K562 (cell line): ENCODE results near the gene C6orf47. TPM values are rescaled to one million over a fixed set of nuclear protein-coding genes. Genes with fewer than 3 reads are reported as not detected.

Experiments
- ADNP ChIP-seq: fragments of 200-800 bp; sonication (Bioruptor generic); IDR thresholded peaks from 2 replicates; pipeline ENCODE4 v1.6.1; 2016; ENCODE audit warnings: missing genetic modification characterization, missing compliant biosample characterization
- BCLAF1 ChIP-seq, 2 experiments: fragments of 450-650 bp in 1 of 2; IDR thresholded peaks; 2 replicates each; pipeline ENCODE4 v1.6.1; 2011 to 2017; ENCODE audit warnings: low read depth in 2 of 2, antibody characterized with exemption in 1 of 2, borderline replicate concordance in 1 of 2, low read length in 1 of 2, mild to moderate bottlenecking in 1 of 2, mixed read lengths in 1 of 2; ENCODE audit not compliant: control insufficient read depth in 1 of 2
- CBX3 ChIP-seq, 2 experiments: IDR thresholded peaks; 1 replicate in 1 of 2; 2 replicates in 1 of 2; pipeline ENCODE4 v1.6.1; 2012; ENCODE audit warnings: inconsistent platforms in 2 of 2, low read length in 2 of 2, borderline replicate concordance in 1 of 2, control low read depth in 1 of 2
- DPF2 ChIP-seq: fragments of 450-650 bp; IDR thresholded peaks from 2 replicates; pipeline ENCODE4 v1.6.1; 2016
- GABPB1 ChIP-seq: sonication (generic); formaldehyde crosslinking; IDR thresholded peaks from 2 replicates; pipeline ENCODE4 v1.8.0; 2022; ENCODE audit warnings: mild to moderate bottlenecking, missing genetic modification reagents
- JUNB ChIP-seq: fragments of 450-650 bp; formaldehyde crosslinking; conservative IDR thresholded peaks from 2 replicates; pipeline ENCODE4 v1.4.0; 2020; ENCODE audit warnings: mild to moderate bottlenecking
- MTA2 ChIP-seq: fragments of 450-650 bp; IDR thresholded peaks from 2 replicates; pipeline ENCODE4 v1.6.1; 2016; ENCODE audit warnings: low read depth
- NFRKB ChIP-seq: fragments of 450-650 bp; IDR thresholded peaks from 2 replicates; pipeline ENCODE4 v1.6.1; 2016; ENCODE audit warnings: low read depth
- NR0B1 ChIP-seq: fragments of 450-650 bp; IDR thresholded peaks from one replicate; pipeline ENCODE4 v1.6.1; 2018; ENCODE audit warnings: mild to moderate bottlenecking, moderate library complexity; ENCODE audit not compliant: partially characterized antibody
- NR2F6 ChIP-seq: fragments of 450-650 bp; formaldehyde crosslinking; IDR thresholded peaks from 2 replicates; pipeline ENCODE4 v1.4.0; 2020; ENCODE audit warnings: mild to moderate bottlenecking
- POLR2A ChIP-seq: fragments of 450-650 bp; conservative IDR thresholded peaks from 2 replicates; pipeline ENCODE4 v1.6.1; 2016
- POLR2AphosphoS5 ChIP-seq: IDR thresholded peaks from 2 replicates; pipeline ENCODE4 v1.6.1; 2011; ENCODE audit warnings: mild to moderate bottlenecking, low read depth, low read length, moderate library complexity; ENCODE audit not compliant: control insufficient read depth, insufficient read depth
- PTRF ChIP-seq: fragments of 450-650 bp; IDR thresholded peaks from 2 replicates; pipeline ENCODE4 v1.6.1; 2016; ENCODE audit warnings: mild to moderate bottlenecking, missing genetic modification characterization, missing compliant biosample characterization
- SMAD4 ChIP-seq: fragments of 250-450 bp; sonication (Bioruptor Pico); conservative IDR thresholded peaks from 2 replicates; pipeline ENCODE4 v1.8.0; 2021; ENCODE audit warnings: inconsistent platforms, mild to moderate bottlenecking, moderate library complexity
- SNAPC5 ChIP-seq: fragments of 250-450 bp; sonication (Bioruptor Pico); IDR thresholded peaks from 2 replicates; pipeline ENCODE4 v1.8.0; 2021; ENCODE audit warnings: moderate library complexity, mild to moderate bottlenecking, inconsistent platforms
- SOX6 ChIP-seq: fragments of 450-650 bp; IDR thresholded peaks from 2 replicates; pipeline ENCODE4 v1.6.1; 2014; ENCODE audit warnings: mild to moderate bottlenecking
- SREBF2 ChIP-seq: sonication (generic); formaldehyde crosslinking; IDR thresholded peaks from 2 replicates; pipeline ENCODE4 v1.4.0; 2020; ENCODE audit warnings: mild to moderate bottlenecking, missing genetic modification reagents
- TAL1 ChIP-seq: fragments of 450-650 bp; IDR thresholded peaks from 2 replicates; pipeline ENCODE4 v1.6.1; 2016; ENCODE audit warnings: mild to moderate bottlenecking
- ZFX ChIP-seq: sonication (generic); formaldehyde crosslinking; IDR thresholded peaks from 2 replicates; pipeline ENCODE4 v1.8.0; 2022; ENCODE audit warnings: mild to moderate bottlenecking, missing genetic modification reagents, moderate library complexity
- ZNF274 ChIP-seq: IDR thresholded peaks from 2 replicates; pipeline ENCODE4 v1.6.1; 2011; ENCODE audit warnings: low read depth, mild to moderate bottlenecking, low read length, moderate library complexity, borderline replicate concordance
- ZNF431 ChIP-seq: sonication (generic); formaldehyde crosslinking; IDR thresholded peaks from 2 replicates; pipeline ENCODE4 v1.8.0; 2022; ENCODE audit warnings: mild to moderate bottlenecking, missing genetic modification reagents
- ZNF592 ChIP-seq: fragments of 450-650 bp; IDR thresholded peaks from 2 replicates; pipeline ENCODE4 v1.6.1; 2017; ENCODE audit warnings: antibody characterized with exemption, mild to moderate bottlenecking
- ZNF695 ChIP-seq: fragments of 450-650 bp; formaldehyde crosslinking; IDR thresholded peaks from 2 replicates; pipeline ENCODE4 v1.4.0; 2020; ENCODE audit warnings: mild to moderate bottlenecking, moderate library complexity
- polyA plus RNA-seq, 8 experiments: library from polyadenylated mRNA; depleted of rRNA in 4 of 8; stranded (reverse) in 5 of 8; unstranded in 3 of 8; fragments of >200 nt; fragmentation: Nextera tagmentation in 2 of 8; fragmentation: Illumina TruSeq in 1 of 8; extraction: Ambion mirVana in 2 of 8; extraction: Trizol in 1 of 8; gene quantifications; 2 replicates each; pipeline versions ENCODE4 v1.2.1 to v1.2.3, GENCODE V29; 2011 to 2014; ENCODE audit warnings: inconsistent platforms in 1 of 8, missing spikeins in 1 of 8
- total RNA-seq, 7 experiments: library from RNA; depleted of rRNA in 6 of 7; stranded (reverse); fragments of >200 nt in 6 of 7; fragmentation: Illumina TruSeq in 2 of 7; extraction: Trizol in 2 of 7; gene quantifications; 2 replicates each; pipeline versions ENCODE4 v1.2.1 to v1.2.3, GENCODE V29; 2011 to 2021; ENCODE audit warnings: low replicate concordance in 1 of 7

Gene C6orf47
- total and polyA plus RNA-seq, 9 of the 15 experiments (the other 6 are each of a cell fraction or from before 2014, with no cell fraction given): 0.14 to 43.8 (median 27.0) TPM

- no peak; the same call in 1 of the 2 replicates for TF ChIP-seq ZNF592
- no peak for TF ChIP-seq SREBF2 (CRISPR knock-in tag)
- TF ChIP-seq NR0B1: no peak
- TF ChIP-seq BCLAF1 (IDR thresholded peaks at IDR 0.05; ENCODE audit: borderline replicate concordance in 1 of 2, control insufficient read depth in 1 of 2, low read depth in 2 of 2, low read length in 1 of 2): no peak
- no peak for TF ChIP-seq ZNF274
- no peak for TF ChIP-seq GABPB1 (CRISPR knock-in tag)
- no peak for TF ChIP-seq NFRKB
- no peak; the same call in 1 of the 2 replicates for TF ChIP-seq JUNB (CRISPR knock-in tag)
- no peak for TF ChIP-seq POLR2AphosphoS5
- TF ChIP-seq CBX3 (IDR thresholded peaks at IDR 0.05; ENCODE audit: borderline replicate concordance in 1 of 2, low read length in 2 of 2): no peak
- TF ChIP-seq ADNP: no peak
- TF ChIP-seq PTRF (tag): no peak
- no peak for TF ChIP-seq ZFX (CRISPR knock-in tag)
- TF ChIP-seq SMAD4 (CRISPR knock-in tag): peak; percentile 51
- TF ChIP-seq DPF2: peak; percentile 81
- no peak for TF ChIP-seq NR2F6
- TF ChIP-seq POLR2A: no peak
- TF ChIP-seq SOX6: no peak
- TF ChIP-seq SNAPC5 (CRISPR knock-in tag): no peak
- no peak for TF ChIP-seq ZNF431 (CRISPR knock-in tag)
- no peak for TF ChIP-seq TAL1
- no peak for TF ChIP-seq ZNF695 (CRISPR knock-in tag)
- no peak; the same call in 1 of the 2 replicates for TF ChIP-seq MTA2
Observed at GRCh38 chr6:31676904-31677303, 16.3 kb upstream of the C6orf47 start (continued).
